Stomach (tissue), 4 donors: ENCODE results near the gene DNLZ.

Experiments used
- EP300 ChIP-seq: sonication (generic); formaldehyde crosslinking; IDR thresholded peaks from one replicate; pipeline ENCODE4 v1.6.1; 2017; ENCODE audit warnings: antibody characterized with exemption
- POLR2A ChIP-seq, 4 donors: fragments of 450-650 bp; IDR thresholded peaks; one replicate each; pipeline ENCODE4 v1.6.1; 2016; ENCODE audit warnings: antibody characterized with exemption in 4 of 4, control low read depth in 2 of 4, mild to moderate bottlenecking in 1 of 4, moderate library complexity in 1 of 4

DNA sequence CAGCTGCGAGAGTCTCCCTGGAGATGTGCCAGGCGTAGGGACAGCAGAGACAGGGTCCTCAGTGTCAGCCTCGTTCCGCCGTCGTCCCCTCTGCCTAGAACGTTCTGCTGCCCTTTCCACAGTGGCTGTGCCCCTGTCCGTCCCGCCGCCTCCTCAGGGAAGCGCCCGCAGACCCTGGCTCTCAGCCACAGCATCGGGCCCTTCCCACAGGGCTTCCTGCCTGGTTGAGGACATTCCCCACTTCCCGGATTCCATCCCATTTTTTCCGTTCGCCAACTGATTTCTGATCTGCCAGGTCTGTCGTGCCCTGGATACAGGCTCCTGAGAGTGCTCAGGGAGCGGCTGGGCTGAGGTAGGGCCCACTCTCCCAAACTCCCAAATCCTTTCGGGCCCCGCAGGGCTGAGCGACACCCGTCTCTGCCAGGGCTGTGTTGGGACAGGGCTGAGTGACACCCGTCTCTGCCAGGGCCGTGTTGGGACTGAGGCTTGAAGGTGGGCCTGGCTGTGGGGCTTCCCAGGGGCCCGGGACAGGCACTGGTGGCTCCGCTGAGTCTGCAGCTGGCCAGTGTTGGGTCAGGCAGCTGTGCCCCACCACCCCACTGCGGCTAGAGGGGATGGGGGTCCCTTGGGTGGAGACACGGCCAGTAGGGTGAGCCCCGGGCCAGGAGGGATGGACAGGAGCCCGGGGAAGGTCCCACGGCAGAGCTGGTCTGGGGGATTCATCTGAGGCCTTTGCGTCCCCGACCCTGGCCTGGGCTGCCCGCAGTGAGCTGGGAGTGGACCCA lies 15.9 kb downstream of the DNLZ start:
- TF ChIP-seq POLR2A (IDR thresholded peaks at IDR 0.05) (no peak), EP300 (no peak)
